ENCODE data around the gene AP3B2.

The AP3B2 gene

DNA sequence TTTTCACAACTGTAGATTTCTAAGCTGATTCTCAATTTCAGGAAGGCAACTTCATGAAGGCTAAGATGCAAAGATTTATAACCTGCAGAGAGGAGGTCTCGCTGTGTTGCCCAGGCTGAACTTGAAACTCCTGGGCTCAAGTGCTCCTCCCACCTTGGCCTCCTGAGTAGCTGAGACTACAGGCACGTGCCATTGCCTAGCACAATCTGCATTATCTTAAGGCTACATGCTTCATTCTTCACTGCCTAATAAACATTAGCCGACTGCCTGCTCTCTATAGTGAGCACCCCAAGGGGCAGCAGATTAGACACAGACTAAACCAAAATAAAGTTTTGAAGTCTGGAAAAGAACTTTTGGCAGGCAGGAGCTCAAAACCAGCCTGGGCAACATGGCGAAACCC lies 79.6 kb downstream of the AP3B2 start:
- TF ChIP-seq, protein P1, sequence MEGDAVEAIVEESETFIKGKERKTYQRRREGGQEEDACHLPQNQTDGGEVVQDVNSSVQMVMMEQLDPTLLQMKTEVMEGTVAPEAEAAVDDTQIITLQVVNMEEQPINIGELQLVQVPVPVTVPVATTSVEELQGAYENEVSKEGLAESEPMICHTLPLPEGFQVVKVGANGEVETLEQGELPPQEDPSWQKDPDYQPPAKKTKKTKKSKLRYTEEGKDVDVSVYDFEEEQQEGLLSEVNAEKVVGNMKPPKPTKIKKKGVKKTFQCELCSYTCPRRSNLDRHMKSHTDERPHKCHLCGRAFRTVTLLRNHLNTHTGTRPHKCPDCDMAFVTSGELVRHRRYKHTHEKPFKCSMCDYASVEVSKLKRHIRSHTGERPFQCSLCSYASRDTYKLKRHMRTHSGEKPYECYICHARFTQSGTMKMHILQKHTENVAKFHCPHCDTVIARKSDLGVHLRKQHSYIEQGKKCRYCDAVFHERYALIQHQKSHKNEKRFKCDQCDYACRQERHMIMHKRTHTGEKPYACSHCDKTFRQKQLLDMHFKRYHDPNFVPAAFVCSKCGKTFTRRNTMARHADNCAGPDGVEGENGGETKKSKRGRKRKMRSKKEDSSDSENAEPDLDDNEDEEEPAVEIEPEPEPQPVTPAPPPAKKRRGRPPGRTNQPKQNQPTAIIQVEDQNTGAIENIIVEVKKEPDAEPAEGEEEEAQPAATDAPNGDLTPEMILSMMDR (IDR thresholded peaks at IDR 0.05): no peak

DNA sequence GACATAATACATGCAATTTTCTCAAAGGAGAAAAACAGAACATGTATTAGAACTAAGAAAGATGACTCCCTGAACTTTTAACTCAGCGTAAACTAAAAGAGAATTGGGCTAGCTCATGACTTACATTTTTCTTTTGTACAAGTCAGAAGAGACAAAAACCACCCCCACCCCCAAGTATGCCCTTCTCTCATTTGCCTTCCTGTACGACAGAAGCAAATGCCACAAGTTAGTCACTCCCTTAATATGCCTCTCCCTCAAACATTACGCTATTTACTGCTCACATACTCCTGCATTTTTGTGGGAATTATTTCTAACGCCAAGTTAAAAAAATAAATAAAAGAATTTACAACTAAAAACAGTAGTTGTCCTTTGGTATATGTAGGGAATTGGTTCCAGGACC lies 84.5 kb downstream of the AP3B2 start:
- TF ChIP-seq, protein P1 (IDR thresholded peaks at IDR 0.05): no peak

DNA sequence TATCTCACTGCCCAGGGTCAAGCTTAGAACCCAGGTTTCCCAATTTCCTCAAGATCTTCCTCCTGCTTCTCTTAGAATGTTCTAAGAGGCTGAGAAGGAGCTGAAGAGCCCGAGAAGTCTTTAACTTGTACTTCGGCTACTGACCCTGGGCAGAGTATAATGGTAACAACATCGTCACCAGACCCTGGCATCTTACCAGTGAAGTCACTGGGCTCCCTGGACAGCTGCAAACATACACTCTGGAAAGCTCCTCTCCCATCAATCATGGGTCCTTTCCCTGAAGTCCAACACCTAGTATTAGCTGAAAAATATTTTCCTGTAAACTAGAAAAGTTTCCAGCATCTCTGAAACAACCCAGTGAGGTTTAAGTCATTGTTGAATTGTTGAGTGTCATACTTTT lies 85.2 kb downstream of the AP3B2 start:
- TF ChIP-seq, protein P1 (IDR thresholded peaks at IDR 0.05): no peak

DNA sequence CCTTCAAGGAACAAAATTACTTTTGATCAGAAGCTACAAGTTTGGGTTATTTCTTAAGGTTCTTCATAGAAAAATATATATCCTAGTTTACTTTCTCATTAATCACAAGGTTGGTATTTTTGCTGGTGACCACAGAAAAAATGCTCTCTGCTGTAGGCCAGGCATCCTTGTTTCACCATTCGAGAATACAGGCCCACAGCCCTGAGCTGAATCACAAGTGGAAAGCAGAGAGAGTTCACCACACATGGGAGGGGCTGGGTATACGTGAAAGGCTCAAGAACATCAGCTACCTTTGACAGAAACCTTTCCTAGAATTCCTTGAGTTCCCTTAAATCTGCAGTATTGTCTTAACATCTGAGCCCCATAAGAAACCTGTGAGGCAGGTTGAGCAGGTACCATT lies 85.7 kb downstream of the AP3B2 start:
- TF ChIP-seq, protein P1 (IDR thresholded peaks at IDR 0.05): no peak

DNA sequence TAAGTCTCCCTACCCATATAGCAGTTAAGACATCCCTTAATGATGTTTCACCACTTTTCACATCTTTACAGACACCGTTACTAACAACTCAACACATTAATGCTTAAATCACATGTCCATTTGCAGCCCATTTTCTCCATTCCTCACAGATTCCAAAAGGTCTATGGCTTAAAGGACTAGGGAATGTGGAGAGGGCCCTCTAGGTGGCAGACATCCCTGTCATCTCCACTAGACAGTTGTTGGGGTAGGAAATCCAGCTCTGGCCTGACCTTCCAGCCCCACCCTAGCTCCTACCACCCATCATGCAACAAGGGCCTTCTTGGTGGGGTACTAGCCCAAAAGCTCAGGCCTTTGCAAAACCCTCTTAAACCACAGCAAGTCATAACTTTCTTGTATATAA lies 87.7 kb downstream of the AP3B2 start:
- TF ChIP-seq, protein P1 (IDR thresholded peaks at IDR 0.05): no peak

DNA sequence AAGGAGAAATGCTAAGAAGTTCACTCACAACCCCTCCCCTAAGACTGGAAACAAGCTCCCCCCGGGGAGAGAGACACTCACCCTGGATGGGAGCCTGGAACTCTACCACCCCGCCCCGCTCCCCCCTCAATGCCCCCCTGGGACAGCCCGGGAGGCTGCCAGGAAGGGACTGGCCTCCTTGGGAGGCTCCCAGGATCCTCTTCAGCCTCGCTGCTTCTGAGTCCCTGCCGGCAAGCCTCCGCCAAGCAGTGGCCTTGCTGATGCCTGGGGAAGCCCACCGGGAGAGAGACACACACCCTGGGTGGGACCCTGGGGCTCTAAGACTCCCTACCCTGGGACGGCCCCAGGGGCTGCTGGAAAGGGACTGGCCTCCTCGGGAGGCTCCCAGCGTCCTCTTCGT lies 95.9 kb downstream of the AP3B2 start:
- TF ChIP-seq, protein P1 (IDR thresholded peaks at IDR 0.05): no peak

DNA sequence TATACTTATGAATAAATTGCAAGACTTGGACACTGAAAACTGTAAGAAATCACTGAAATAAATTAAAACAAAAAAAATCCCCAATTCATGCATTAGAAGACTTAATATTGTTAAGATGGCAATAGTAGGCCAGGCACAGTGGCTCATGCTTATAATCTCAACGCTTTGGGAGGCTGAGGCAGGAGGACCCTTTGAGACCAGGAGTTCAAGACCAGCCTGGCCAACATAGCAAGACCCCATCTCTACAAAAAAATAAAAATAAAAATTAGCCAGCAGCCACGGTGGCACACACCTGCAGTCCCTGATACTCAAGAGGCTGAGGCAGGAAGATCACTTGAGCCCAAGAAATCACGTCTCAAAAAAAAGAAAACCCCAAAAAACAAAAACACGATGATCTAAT lies 98.3 kb downstream of the AP3B2 start:
- TF ChIP-seq, protein P1 (IDR thresholded peaks at IDR 0.05): no peak
